ENCODE data around the gene CERCAM.

- TF ChIP-seq, protein P1, sequence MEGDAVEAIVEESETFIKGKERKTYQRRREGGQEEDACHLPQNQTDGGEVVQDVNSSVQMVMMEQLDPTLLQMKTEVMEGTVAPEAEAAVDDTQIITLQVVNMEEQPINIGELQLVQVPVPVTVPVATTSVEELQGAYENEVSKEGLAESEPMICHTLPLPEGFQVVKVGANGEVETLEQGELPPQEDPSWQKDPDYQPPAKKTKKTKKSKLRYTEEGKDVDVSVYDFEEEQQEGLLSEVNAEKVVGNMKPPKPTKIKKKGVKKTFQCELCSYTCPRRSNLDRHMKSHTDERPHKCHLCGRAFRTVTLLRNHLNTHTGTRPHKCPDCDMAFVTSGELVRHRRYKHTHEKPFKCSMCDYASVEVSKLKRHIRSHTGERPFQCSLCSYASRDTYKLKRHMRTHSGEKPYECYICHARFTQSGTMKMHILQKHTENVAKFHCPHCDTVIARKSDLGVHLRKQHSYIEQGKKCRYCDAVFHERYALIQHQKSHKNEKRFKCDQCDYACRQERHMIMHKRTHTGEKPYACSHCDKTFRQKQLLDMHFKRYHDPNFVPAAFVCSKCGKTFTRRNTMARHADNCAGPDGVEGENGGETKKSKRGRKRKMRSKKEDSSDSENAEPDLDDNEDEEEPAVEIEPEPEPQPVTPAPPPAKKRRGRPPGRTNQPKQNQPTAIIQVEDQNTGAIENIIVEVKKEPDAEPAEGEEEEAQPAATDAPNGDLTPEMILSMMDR (IDR thresholded peaks at IDR 0.05) = no peak
- no peak for TF ChIP-seq POLR2A (IDR thresholded peaks at IDR 0.05)
Measured at GRCh38 chr9:128421482-128421996, 882 bp downstream of the CERCAM start.

All from uterus (tissue), 2 donors.